H1 (cell line): ENCODE measurements around the gene UBN2. TPM values are rescaled to one million over a fixed set of nuclear protein-coding genes. Genes with fewer than 3 reads are reported as not detected.

ENCODE experiments used
- CTCF ChIA-PET: fragments of 300-600 bp; sonication (Branson Sonifier 250); formaldehyde crosslinking; loops from one replicate; lab custom pipeline; 2021; ENCODE audit not compliant: partially characterized antibody; lab: Charles Lee
- POLR2A ChIA-PET: fragments of 300-600 bp; sonication (Branson Sonifier 250); formaldehyde crosslinking; loops from one replicate; lab custom pipeline; 2021; ENCODE audit warnings: inconsistent platforms; ENCODE audit not compliant: partially characterized antibody; lab: Charles Lee
- DNase-seq, 2 experiments: peaks; one replicate each; pipeline versions ENCODE4 v3.0.0 to v3.0.0-alpha.2; 2010 to 2022; ENCODE audit warnings: low spot score in 2 of 2, low read depth in 1 of 2, mixed read lengths in 1 of 2
- FAIRE-seq: peaks from 2 replicates; lab custom pipeline; 2011; peaks lifted over from hg19 to GRCh38; lab: Jason Lieb, UNC
- H2AFZ ChIP-seq: 2 replicates; pipeline ENCODE4 v1.8.1; 2012; ENCODE audit warnings: low read length, inconsistent platforms
- H2AK5ac ChIP-seq: 2 replicates; pipeline ENCODE4 v1.6.1; 2013; ENCODE audit warnings: low read depth, low read length
- H2BK120ac ChIP-seq: replicated peaks from 2 replicates; pipeline ENCODE3; 2013; ENCODE audit warnings: low read depth, low read length, inconsistent platforms
- H2BK12ac ChIP-seq: 2 replicates; pipeline ENCODE4 v1.6.1; 2013; ENCODE audit warnings: low read depth, low read length
- H2BK15ac ChIP-seq: 2 replicates; pipeline ENCODE4 v1.6.1; 2013; ENCODE audit warnings: low read length
- H2BK20ac ChIP-seq: 2 replicates; pipeline ENCODE4 v1.6.1; 2013; ENCODE audit warnings: low read length
- H2BK5ac ChIP-seq: 2 replicates; pipeline ENCODE4 v1.6.1; 2013; ENCODE audit warnings: low read depth, low read length
- H3K14ac ChIP-seq: 2 replicates; pipeline ENCODE4 v1.6.1; 2013; ENCODE audit warnings: inconsistent platforms; ENCODE audit not compliant: insufficient read length
- H3K18ac ChIP-seq: 2 replicates; pipeline ENCODE4 v1.6.1; 2013; ENCODE audit warnings: low read length; ENCODE audit errors: extremely low read depth
- H3K23ac ChIP-seq: 2 replicates; pipeline ENCODE4 v1.6.1; 2013; ENCODE audit warnings: inconsistent platforms; ENCODE audit not compliant: insufficient read length
- H3K23me2 ChIP-seq: 2 replicates; pipeline ENCODE4 v1.6.1; 2013; ENCODE audit warnings: low read depth, low read length
- H3K27ac ChIP-seq: 2 replicates; pipeline ENCODE4 v1.6.1; 2011; ENCODE audit warnings: low read depth, low read length, inconsistent platforms
- H3K27me3 ChIP-seq, 4 experiments: replicated peaks in 1 of 4; 1 replicate in 1 of 4; 2 replicates in 3 of 4; pipeline versions ENCODE4 v1.6.1 to v1.8.1; 2011 to 2013; ENCODE audit warnings: low read length in 3 of 4, mild to moderate bottlenecking in 3 of 4, inconsistent platforms in 2 of 4, mixed read lengths in 2 of 4, moderate library complexity in 1 of 4; ENCODE audit not compliant: control insufficient read depth in 3 of 4, insufficient read depth in 3 of 4; ENCODE audit errors: extremely low read depth in 1 of 4
- H3K36me3 ChIP-seq, 4 experiments: 2 replicates each; pipeline versions ENCODE4 v1.6.1 to v1.8.1; 2011 to 2013; ENCODE audit warnings: mild to moderate bottlenecking in 4 of 4, low read length in 3 of 4, moderate library complexity in 2 of 4, control low read depth in 1 of 4, inconsistent platforms in 1 of 4; ENCODE audit not compliant: insufficient read depth in 4 of 4, control insufficient read depth in 2 of 4
- H3K4ac ChIP-seq: replicated peaks from 2 replicates; pipeline ENCODE3; 2013; ENCODE audit warnings: low read length, low read depth, mixed read lengths, inconsistent platforms; ENCODE audit not compliant: insufficient read length
- H3K4me1 ChIP-seq, 4 experiments: replicated peaks in 1 of 4; 1 replicate in 1 of 4; 2 replicates in 3 of 4; pipeline versions ENCODE4 v1.6.1 to v1.8.1; 2011 to 2013; ENCODE audit warnings: low read length in 3 of 4, inconsistent platforms in 2 of 4, mixed read lengths in 1 of 4; ENCODE audit not compliant: insufficient read depth in 4 of 4, control insufficient read depth in 3 of 4
- H3K4me2 ChIP-seq, 2 experiments: 2 replicates each; pipeline versions ENCODE4 v1.6.1 to v1.8.1; 2011 to 2013; ENCODE audit warnings: low read depth in 2 of 2, low read length in 2 of 2, control low read depth in 1 of 2, inconsistent platforms in 1 of 2, mild to moderate bottlenecking in 1 of 2; ENCODE audit not compliant: insufficient read depth in 1 of 2
- H3K4me3 ChIP-seq, 4 experiments: fragments of 200-600, 300-600 bp in 1 of 4; sonication (generic), shearing (Covaris generic), sonication (Bioruptor Twin) in 1 of 4; 2 replicates each; pipeline versions ENCODE4 v1.5.1 to v1.8.1; 2011 to 2016; ENCODE audit warnings: low read length in 4 of 4, low read depth in 3 of 4, control low read depth in 2 of 4, inconsistent platforms in 2 of 4, mild to moderate bottlenecking in 2 of 4, mixed read lengths in 1 of 4, moderate library complexity in 1 of 4; ENCODE audit not compliant: insufficient read depth in 2 of 4; ENCODE audit errors: extremely low read depth in 1 of 4
- H3K56ac ChIP-seq: replicated peaks from 2 replicates; pipeline ENCODE3; 2013; ENCODE audit warnings: low read depth, mild to moderate bottlenecking, mixed read lengths, low read length, inconsistent platforms; ENCODE audit not compliant: insufficient read length
- H3K79me1 ChIP-seq: 2 replicates; pipeline ENCODE4 v1.6.1; 2013; ENCODE audit warnings: low read depth, low read length, control low read depth
- H3K79me2 ChIP-seq, 2 experiments: 2 replicates each; pipeline versions ENCODE4 v1.6.1 to v1.8.1; 2012 to 2013; ENCODE audit warnings: low read length in 2 of 2, mild to moderate bottlenecking in 2 of 2, inconsistent platforms in 1 of 2; ENCODE audit not compliant: insufficient read depth in 2 of 2, control insufficient read depth in 1 of 2
- H3K9ac ChIP-seq, 4 experiments: replicated peaks in 1 of 4; 1 replicate in 1 of 4; 2 replicates in 3 of 4; pipeline versions ENCODE4 v1.6.1 to v1.8.1; 2011 to 2013; ENCODE audit warnings: low read depth in 3 of 4, low read length in 3 of 4, control low read depth in 2 of 4, mild to moderate bottlenecking in 2 of 4, moderate library complexity in 2 of 4, inconsistent platforms in 1 of 4; ENCODE audit errors: extremely low read depth in 1 of 4
- H3K9me3 ChIP-seq, 2 experiments: 2 replicates each; pipeline versions ENCODE4 v1.6.1 to v1.8.1; 2012 to 2013; ENCODE audit warnings: mild to moderate bottlenecking in 2 of 2, moderate library complexity in 2 of 2, control low read depth in 1 of 2, inconsistent platforms in 1 of 2, low read depth in 1 of 2, low read length in 1 of 2, mixed read lengths in 1 of 2; ENCODE audit not compliant: insufficient read depth in 2 of 2
- H4K20me1 ChIP-seq, 2 experiments: replicated peaks in 1 of 2; 2 replicates each; pipeline versions ENCODE3 to v1.8.1; 2011 to 2013; ENCODE audit warnings: inconsistent platforms in 2 of 2, low read length in 2 of 2, mild to moderate bottlenecking in 1 of 2; ENCODE audit not compliant: insufficient read depth in 2 of 2, control insufficient read depth in 1 of 2
- H4K5ac ChIP-seq: 2 replicates; pipeline ENCODE4 v1.6.1; 2013; ENCODE audit warnings: low read length, low read depth, mixed read lengths, inconsistent platforms; ENCODE audit not compliant: insufficient read length
- H4K8ac ChIP-seq: 2 replicates; pipeline ENCODE4 v1.8.0; 2013; ENCODE audit warnings: mild to moderate bottlenecking, moderate library complexity, low read length, inconsistent platforms; ENCODE audit not compliant: insufficient read depth; ENCODE audit errors: extremely low read depth
- H4K91ac ChIP-seq: replicated peaks from 2 replicates; pipeline ENCODE3; 2013; ENCODE audit warnings: low read length, mixed read lengths, inconsistent platforms; ENCODE audit not compliant: insufficient read length
- ASH2L ChIP-seq: fragments of 200-600, 300-600 bp; sonication (generic); IDR thresholded peaks from one replicate; pipeline ENCODE4 v1.7.1; 2017; ENCODE audit warnings: low read length
- ATF2 ChIP-seq: IDR thresholded peaks from 2 replicates; pipeline ENCODE4 v1.6.1; 2012; ENCODE audit warnings: low read length, inconsistent platforms
- CBX5 ChIP-seq: fragments of 300-800, 300-1000 bp; sonication (generic); IDR thresholded peaks from 2 replicates; pipeline ENCODE4 v1.7.1; 2016; ENCODE audit warnings: antibody characterized with exemption, low read length, low read depth
- CBX8 ChIP-seq: fragments of 300-800, 300-1000 bp; sonication (generic); IDR thresholded peaks from 2 replicates; pipeline ENCODE4 v1.7.1; 2016; ENCODE audit warnings: low read depth, low read length, borderline replicate concordance
- JUN ChIP-seq: IDR thresholded peaks from 2 replicates; pipeline ENCODE4 v1.6.1; 2011; ENCODE audit warnings: low read depth, mild to moderate bottlenecking, improper control_type of control experiment, low read length
- NANOG ChIP-seq: IDR thresholded peaks from 2 replicates; pipeline ENCODE4 v1.6.1; 2011; ENCODE audit warnings: low read length, low read depth, mild to moderate bottlenecking, inconsistent platforms; ENCODE audit not compliant: insufficient read depth, poor library complexity, severe bottlenecking
- POU5F1 ChIP-seq: IDR thresholded peaks from 2 replicates; pipeline ENCODE4 v1.6.1; 2011; ENCODE audit warnings: low read depth, mild to moderate bottlenecking, low read length, moderate library complexity
- RBBP5 ChIP-seq: IDR thresholded peaks from 2 replicates; pipeline ENCODE4 v1.7.1; 2012; ENCODE audit warnings: low read depth, mild to moderate bottlenecking, inconsistent platforms, low read length, moderate library complexity, borderline replicate concordance
- WGBS, 2 experiments: shearing (Covaris generic) in 1 of 2; methylation state at CpG; one replicate each; pipeline versions ENCODE4 v1.1.6 to v1.1.7; 2013 to 2015; ENCODE audit warnings: low lambda C conversion rate in 2 of 2, mixed read lengths in 2 of 2, inconsistent platforms in 1 of 2, low coverage in 1 of 2, missing lambda C conversion rate in 1 of 2; ENCODE audit not compliant: insufficient replicate concordance in 2 of 2, insufficient coverage in 1 of 2, insufficient read length in 1 of 2; ENCODE audit errors: extremely low coverage in 1 of 2, missing lambda C conversion rate in 1 of 2; 5-methylcytosine and 5-hydroxymethylcytosine counted together
- polyA plus RNA-seq, 7 experiments: library from polyadenylated mRNA; depleted of rRNA in 3 of 7; stranded (reverse) in 5 of 7; unstranded in 2 of 7; fragments of >200 nt in 5 of 7; fragments of 200-250 nt in 2 of 7; gene quantifications; 1 replicate in 5 of 7; 2 replicates in 1 of 7; 4 replicates in 1 of 7; pipeline versions ENCODE4 v1.2.1 to v1.2.3, GENCODE V29; 2011 to 2013; ENCODE audit warnings: missing spikeins in 2 of 7, mixed read lengths in 2 of 7
- total RNA-seq: library from RNA; stranded (reverse); fragmentation: NEBNext Ultra II Directional; extraction: Animal tissue kit (Norgen Biotek cat#: 25700); gene quantifications from 2 replicates; pipeline ENCODE4 v1.2.1, GENCODE V29; 2021
- TF ChIP-seq, protein P1 (sequence below): IDR thresholded peaks from 2 replicates; pipeline ENCODE4 v1.6.1; 2012; ENCODE audit warnings: inconsistent platforms

The UBN2 gene
- total and polyA plus RNA-seq, 2 of the 8 experiments (the other 6 are each of a cell fraction or from before 2014, with no cell fraction given): 4.1 to 39.6 TPM

GRCh38 chr7:139189357-139189756, 41.7 kb upstream of the UBN2 start:
- H3K36me3 ChIP-seq: 0 out of 8 replicates have a peak, but pooled peaks cover 0 to 3% (median 0%) of the 10 kb centered on the region in 4 experiments
- no peak overlapping the region for H3K4me3 ChIP-seq
- no peak overlapping the region for H3K9ac ChIP-seq
- no peak for DNase-seq
- H2AK5ac ChIP-seq: no peak overlapping the region
- no peak overlapping the region for H2BK120ac ChIP-seq
- no peak overlapping the region for H3K4me2 ChIP-seq
- POLR2A ChIA-PET: no interaction called here
- 98% methylated on average over 3 of the region's 3 CpGs; no CpG with 5 or more reads in 1 of the 2 experiments for WGBS, 2 experiments
- no peak overlapping the region for H4K91ac ChIP-seq
- H2BK20ac ChIP-seq: no peak overlapping the region
- H3K14ac ChIP-seq: no peak overlapping the region
- no peak overlapping the region for H4K8ac ChIP-seq
- H4K20me1 ChIP-seq: no peaks in the 10 kb centered on the region
- TF ChIP-seq POU5F1: no peak
- no peak for TF ChIP-seq CBX5
- no peak for TF ChIP-seq NANOG
- no peak for TF ChIP-seq CBX8
- no peak for TF ChIP-seq RBBP5
- no peak for TF ChIP-seq ASH2L
- no peak for TF ChIP-seq JUN
- TF ChIP-seq, protein P1, sequence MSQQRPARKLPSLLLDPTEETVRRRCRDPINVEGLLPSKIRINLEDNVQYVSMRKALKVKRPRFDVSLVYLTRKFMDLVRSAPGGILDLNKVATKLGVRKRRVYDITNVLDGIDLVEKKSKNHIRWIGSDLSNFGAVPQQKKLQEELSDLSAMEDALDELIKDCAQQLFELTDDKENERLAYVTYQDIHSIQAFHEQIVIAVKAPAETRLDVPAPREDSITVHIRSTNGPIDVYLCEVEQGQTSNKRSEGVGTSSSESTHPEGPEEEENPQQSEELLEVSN: no peak
- no peak for TF ChIP-seq ATF2
- TF ChIP-seq, all 59 proteins: peak for 0
- CTCF ChIA-PET: no interaction called here
- Histone ChIP-seq H2AFZ (no peak overlapping the region), H3K4ac (no peak overlapping the region), H2BK5ac (no peak overlapping the region), H2BK15ac (no peak overlapping the region), H3K4me1 (no peaks in the 10 kb centered on the region), H3K27me3 (no peaks in the 10 kb centered on the region), H3K79me2 (no peaks in the 10 kb centered on the region), H3K56ac (no peak overlapping the region), H3K27ac (no peak overlapping the region), H4K5ac (no peak overlapping the region), H3K79me1 (no peaks in the 10 kb centered on the region), H3K23me2 (no peaks in the 10 kb centered on the region), H3K23ac (no peak overlapping the region), H2BK12ac (no peak overlapping the region), H3K9me3 (no peaks in the 10 kb centered on the region), H3K18ac (no peak overlapping the region)
- FAIRE-seq: no peak
